C4-2B (cell line): ENCODE data around the gene CCR6.

Experiments used
- CTCF ChIP-seq: fragments of 450-650 bp; conservative IDR thresholded peaks from 2 replicates; pipeline ENCODE4 v1.5.1; 2017; ENCODE audit warnings: mild to moderate bottlenecking
- ZFX ChIP-seq: fragments of 450-650 bp; IDR thresholded peaks from 2 replicates; pipeline ENCODE4 v1.6.1; 2017

GRCh38 chr6:167092672-167093339, 30.1 kb upstream of the CCR6 start:
- TF ChIP-seq CTCF, result no peak
- TF ChIP-seq ZFX, result no peak
